Cortex of kidney (tissue), 1 donor: ENCODE data around the gene TRABD2B.

Source experiments
- DNase-seq: peaks from one replicate; lab custom pipeline; 2025; lab: John Stamatoyannopoulos, UW

Gene TRABD2B

GRCh38 chr1:47849591-47850261 lies 147.5 kb downstream of the TRABD2B start:
- no peak for DNase-seq

DNA sequence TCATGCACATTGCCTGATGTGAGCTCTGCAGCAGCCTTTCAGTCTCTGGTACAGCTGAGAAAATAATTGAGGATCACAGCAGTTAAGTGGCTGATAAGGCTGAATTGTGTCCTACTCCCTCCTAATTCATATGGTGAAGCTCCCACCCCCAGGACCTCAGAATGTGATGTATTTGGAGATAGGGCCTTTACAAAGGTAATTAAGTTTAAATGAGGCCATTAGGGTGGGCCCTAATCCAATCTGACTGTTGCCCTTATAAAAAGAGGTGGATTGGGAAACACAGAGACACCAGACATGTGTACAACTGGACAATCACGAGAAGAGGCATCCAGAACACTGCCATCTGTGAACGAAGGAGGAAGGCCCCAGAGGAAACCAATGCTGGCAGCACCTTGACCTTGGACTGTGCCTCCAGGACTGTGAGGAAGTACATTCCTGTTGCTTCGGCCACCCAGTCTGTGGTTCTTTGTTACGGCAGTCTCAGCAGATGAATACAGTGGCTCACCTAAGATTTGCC lies 148.1 kb downstream of the TRABD2B start:
- no peak for DNase-seq

- DNase-seq: no peak
Observed at GRCh38 chr1:47847763-47848162, 149.4 kb downstream of the TRABD2B start.

DNA sequence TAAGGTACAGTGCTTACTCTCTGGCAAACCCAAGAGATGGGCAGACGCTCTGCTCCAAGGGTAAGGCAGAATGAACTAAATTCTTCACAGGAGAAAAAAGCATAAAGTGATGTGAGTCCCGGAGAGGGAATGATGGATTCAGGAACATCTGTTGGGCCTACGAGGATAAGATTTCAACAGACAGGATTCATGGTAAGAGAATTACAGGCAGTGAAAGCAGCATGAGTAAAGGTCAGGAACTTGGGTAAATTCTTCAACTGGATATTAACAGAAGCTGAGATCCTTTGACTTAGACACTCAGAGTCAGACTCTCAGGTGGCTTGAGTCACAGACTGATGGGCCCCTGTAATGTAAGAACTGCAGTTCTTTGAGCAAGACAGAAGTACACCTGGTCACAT lies 152.6 kb downstream of the TRABD2B start:
- DNase-seq: no peak

- no peak for DNase-seq
Observed at GRCh38 chr1:47843781-47844557, 153.2 kb downstream of the TRABD2B start.

- DNase-seq: no peak
Observed at GRCh38 chr1:47843059-47843458, 154.1 kb downstream of the TRABD2B start.

GRCh38 chr1:47842228-47842919 lies 154.8 kb downstream of the TRABD2B start:
- no peak for DNase-seq

- DNase-seq: no peak
Observed at GRCh38 chr1:47841356-47841755, 155.8 kb downstream of the TRABD2B start.

GRCh38 chr1:47840393-47841190 lies 156.6 kb downstream of the TRABD2B start:
- no peak for DNase-seq

- DNase-seq: no peak
Observed at GRCh38 chr1:47839433-47839760, 157.8 kb downstream of the TRABD2B start.

DNA sequence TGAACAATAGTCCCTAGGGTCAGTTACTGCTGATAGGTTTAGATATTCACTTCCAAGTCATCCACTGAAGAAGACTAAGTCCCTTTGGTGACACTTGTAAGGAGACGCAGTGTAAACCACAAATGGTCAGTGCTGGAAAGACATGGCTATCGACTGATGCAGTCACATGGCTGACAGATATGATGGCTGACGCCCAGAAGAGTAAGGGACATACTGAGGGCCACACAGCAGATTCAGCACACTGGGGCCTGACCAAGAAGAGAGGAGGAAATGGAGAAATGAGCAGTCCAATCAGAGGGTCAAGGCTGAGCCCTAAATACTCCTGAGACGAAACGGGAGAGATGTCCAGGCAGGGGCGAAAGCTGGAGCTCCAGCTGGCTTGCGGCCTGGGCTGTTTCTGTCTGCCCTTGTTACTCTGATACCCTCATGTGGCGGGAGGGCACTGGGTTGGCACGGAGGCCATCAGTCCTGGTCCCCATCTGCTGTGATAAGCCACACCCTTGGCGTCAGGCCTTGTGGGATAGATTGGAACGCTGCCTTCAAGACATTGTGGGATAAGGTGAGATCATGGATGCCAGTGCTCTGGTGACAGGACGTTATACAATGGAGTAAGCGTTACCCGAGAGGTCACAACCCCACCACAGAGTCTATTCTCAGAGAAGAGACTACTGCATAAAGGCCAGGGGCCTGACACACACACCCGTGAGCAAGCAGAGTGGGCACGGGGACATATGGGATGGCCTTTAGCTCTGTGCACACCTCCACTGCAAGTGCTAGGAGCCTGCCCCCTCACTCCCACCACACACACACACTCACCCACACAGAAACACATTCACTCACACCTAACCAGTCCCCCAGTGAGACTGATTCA lies 158.4 kb downstream of the TRABD2B start:
- DNase-seq: no peak

GRCh38 chr1:47837866-47838561 lies 159.2 kb downstream of the TRABD2B start:
- DNase-seq: no peak

GRCh38 chr1:47837056-47837830 lies 159.9 kb downstream of the TRABD2B start:
- no peak for DNase-seq

- DNase-seq: no peak
Observed at GRCh38 chr1:47835409-47835808, 161.8 kb downstream of the TRABD2B start.

GRCh38 chr1:47834326-47834725 lies 162.9 kb downstream of the TRABD2B start:
- no peak for DNase-seq

DNA sequence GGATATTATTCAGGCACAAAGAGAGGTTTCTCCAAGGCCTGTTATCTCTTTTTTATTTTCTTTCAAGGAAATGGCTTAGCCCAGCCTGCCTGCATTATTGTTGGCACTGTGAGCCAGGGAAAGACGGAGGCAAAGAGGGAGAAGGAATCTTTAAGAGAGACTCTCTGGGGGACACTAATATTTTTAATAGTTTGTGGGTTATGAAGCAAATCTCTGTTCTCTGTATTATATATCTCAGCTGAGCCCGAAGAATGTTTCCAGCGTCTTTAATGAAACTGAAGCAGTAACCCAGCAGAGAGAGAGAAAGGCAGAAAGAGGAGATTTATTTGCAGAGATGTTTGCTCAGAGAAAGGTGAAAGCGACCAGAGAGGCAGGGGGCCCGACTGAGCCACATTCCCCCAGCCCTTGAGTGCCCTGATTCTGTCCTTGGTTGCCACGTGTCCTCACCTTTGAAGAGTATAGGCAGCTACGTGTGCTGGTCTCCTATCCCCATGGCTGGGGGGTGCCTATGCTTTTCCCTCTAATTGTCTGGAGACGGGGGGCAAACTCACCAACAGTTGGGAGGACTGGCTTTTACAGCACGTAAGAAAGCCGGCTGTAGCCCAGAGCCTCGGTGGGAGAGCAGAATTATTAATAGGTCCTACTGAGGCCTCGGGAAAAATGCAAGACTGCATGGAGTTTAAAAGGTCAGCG lies 166.4 kb downstream of the TRABD2B start:
- no peak for DNase-seq

GRCh38 chr1:47830021-47830420 lies 167.2 kb downstream of the TRABD2B start:
- DNase-seq: no peak

GRCh38 chr1:47828978-47829377 lies 168.2 kb downstream of the TRABD2B start:
- no peak for DNase-seq

DNA sequence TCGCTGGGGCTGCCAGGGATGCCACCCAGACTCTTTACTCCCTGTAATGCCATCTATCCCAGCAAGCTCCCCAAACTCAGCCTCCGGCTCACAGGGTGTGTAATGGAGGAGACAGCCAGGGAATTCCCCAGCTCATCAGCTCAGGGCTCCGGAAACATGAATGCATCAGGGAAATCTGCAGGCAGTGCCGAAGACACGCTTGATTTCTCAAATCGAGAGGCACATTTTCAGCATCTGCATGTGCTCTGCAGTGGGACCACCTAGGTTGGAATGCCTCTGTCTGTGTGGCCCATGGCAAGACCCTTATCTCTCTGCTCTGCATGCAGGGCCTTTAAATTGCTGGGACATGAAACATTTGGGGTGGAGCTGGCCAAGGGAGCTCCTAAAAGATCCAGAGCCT lies 170.1 kb downstream of the TRABD2B start:
- no peak for DNase-seq
